B cell (primary cell): ENCODE results near the gene RARRES1.

ENCODE experiments used
- EZH2 ChIP-seq: IDR thresholded peaks from 2 replicates; pipeline ENCODE4 v1.6.1; 2012; ENCODE audit warnings: borderline replicate concordance, low read depth, mild to moderate bottlenecking, moderate library complexity, low read length; ENCODE audit not compliant: insufficient read depth, poor library complexity, severe bottlenecking
- TF ChIP-seq, protein P1 (sequence below): fragments of 200-600 bp; IDR thresholded peaks from one replicate; pipeline ENCODE4 v1.8.0; 2022; ENCODE audit warnings: antibody characterized with exemption, mild to moderate bottlenecking

GRCh38 chr3:158700559-158700958 lies 31.7 kb downstream of the RARRES1 start:
- TF ChIP-seq EZH2 = no peak
- TF ChIP-seq, protein P1, sequence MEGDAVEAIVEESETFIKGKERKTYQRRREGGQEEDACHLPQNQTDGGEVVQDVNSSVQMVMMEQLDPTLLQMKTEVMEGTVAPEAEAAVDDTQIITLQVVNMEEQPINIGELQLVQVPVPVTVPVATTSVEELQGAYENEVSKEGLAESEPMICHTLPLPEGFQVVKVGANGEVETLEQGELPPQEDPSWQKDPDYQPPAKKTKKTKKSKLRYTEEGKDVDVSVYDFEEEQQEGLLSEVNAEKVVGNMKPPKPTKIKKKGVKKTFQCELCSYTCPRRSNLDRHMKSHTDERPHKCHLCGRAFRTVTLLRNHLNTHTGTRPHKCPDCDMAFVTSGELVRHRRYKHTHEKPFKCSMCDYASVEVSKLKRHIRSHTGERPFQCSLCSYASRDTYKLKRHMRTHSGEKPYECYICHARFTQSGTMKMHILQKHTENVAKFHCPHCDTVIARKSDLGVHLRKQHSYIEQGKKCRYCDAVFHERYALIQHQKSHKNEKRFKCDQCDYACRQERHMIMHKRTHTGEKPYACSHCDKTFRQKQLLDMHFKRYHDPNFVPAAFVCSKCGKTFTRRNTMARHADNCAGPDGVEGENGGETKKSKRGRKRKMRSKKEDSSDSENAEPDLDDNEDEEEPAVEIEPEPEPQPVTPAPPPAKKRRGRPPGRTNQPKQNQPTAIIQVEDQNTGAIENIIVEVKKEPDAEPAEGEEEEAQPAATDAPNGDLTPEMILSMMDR = no peak
